ENCODE measurements around the gene NSUN6. TPM values are rescaled to one million over a fixed set of nuclear protein-coding genes. Genes with fewer than 3 reads are reported as not detected.

NSUN6 gene
- total RNA-seq, 4 donors from 2014 or later = 2.4 to 3.8 (median 2.9) TPM

DNA sequence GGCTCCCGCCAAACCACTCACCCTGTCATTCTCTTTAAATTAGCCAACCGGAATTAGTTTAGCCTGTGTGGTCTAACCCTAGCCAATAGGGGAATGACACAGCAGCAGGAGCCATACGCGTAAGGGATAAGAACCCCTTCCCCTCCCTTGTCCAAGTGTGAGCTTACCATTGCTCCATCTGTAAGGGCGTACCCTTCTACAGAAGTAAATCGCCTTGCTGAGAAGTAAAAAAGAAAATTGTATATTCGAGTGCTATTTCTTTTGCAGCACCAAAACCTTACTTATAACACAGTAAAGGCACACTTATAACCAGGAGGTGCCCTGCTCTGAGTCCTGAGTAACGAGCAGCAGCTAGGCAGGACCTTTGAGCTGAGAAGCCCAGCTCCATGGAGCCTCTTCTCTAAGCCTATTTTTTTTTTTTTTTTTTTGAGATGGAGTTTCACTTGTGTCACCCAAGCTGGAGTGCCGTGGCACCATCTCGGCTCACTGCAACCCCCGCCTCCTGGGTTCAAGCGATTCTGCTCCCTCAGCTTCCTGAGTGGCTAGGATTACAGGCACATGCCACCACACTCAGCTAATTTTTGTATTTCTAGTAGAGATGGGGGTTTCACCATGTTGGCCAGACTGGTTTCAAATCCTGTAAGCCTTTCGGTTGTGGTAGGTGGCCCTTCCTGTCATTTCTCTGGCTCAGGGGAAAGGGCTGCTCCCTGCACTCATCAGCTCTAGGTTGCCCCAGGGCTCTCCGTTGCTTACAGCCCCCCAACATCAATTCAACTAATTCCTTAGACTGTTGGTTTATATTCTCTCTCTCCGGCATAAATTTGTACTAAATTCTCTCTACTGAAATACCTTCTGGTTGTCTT is 73.3 kb downstream of the NSUN6 start:
- in situ Hi-C loops (cut with MboI; ENCODE audit: low sequenced_read_pairs in 4 of 4) = no loop called here
- no peaks in the 10 kb centered on the region for H3K9me3 ChIP-seq
- intact Hi-C loops (cut with DNase I; ENCODE audit: low total_unique reads) = no loop called here
- ATAC-seq (no peak), DNase-seq (no peak)
- H3K27me3 ChIP-seq = no peaks in the 10 kb centered on the region
- no peak overlapping the region for H3K4me3 ChIP-seq
- H3K4me1 ChIP-seq = no peaks in the 10 kb centered on the region
- peaks cover 0 to 14% of the 10 kb centered on the region in 2 donors for H3K36me3 ChIP-seq
- TF ChIP-seq POLR2A (IDR thresholded peaks at IDR 0.05) = no peak
- TF ChIP-seq, protein P1, sequence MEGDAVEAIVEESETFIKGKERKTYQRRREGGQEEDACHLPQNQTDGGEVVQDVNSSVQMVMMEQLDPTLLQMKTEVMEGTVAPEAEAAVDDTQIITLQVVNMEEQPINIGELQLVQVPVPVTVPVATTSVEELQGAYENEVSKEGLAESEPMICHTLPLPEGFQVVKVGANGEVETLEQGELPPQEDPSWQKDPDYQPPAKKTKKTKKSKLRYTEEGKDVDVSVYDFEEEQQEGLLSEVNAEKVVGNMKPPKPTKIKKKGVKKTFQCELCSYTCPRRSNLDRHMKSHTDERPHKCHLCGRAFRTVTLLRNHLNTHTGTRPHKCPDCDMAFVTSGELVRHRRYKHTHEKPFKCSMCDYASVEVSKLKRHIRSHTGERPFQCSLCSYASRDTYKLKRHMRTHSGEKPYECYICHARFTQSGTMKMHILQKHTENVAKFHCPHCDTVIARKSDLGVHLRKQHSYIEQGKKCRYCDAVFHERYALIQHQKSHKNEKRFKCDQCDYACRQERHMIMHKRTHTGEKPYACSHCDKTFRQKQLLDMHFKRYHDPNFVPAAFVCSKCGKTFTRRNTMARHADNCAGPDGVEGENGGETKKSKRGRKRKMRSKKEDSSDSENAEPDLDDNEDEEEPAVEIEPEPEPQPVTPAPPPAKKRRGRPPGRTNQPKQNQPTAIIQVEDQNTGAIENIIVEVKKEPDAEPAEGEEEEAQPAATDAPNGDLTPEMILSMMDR (IDR thresholded peaks at IDR 0.05 in 4 of 5, conservative IDR thresholded peaks at IDR 0.05 in 1 of 5) = no peak
- no peak overlapping the region for H3K27ac ChIP-seq

GRCh38 chr10:18576586-18576985 is 74.8 kb downstream of the NSUN6 start:
- Histone ChIP-seq H3K36me3 (peaks cover 0 to 12% of the 10 kb centered on the region in 2 donors), H3K4me1 (no peaks in the 10 kb centered on the region), H3K27me3 (no peaks in the 10 kb centered on the region), H3K4me3 (no peak overlapping the region), H3K9me3 (no peaks in the 10 kb centered on the region), H3K27ac (no peak overlapping the region)
- intact Hi-C loops (cut with DNase I; ENCODE audit: low total_unique reads) (no loop called here), in situ Hi-C loops (cut with MboI; ENCODE audit: low sequenced_read_pairs in 4 of 4) (no loop called here)
- no peak for TF ChIP-seq POLR2A (IDR thresholded peaks at IDR 0.05)
- TF ChIP-seq, protein P1 (IDR thresholded peaks at IDR 0.05 in 4 of 5, conservative IDR thresholded peaks at IDR 0.05 in 1 of 5) = no peak
- DNase-seq (no peak), ATAC-seq (no peak)

- H3K27me3 ChIP-seq = no peaks in the 10 kb centered on the region
- H3K9me3 ChIP-seq = no peaks in the 10 kb centered on the region
- H3K27ac ChIP-seq = no peak overlapping the region
- no peak for DNase-seq
- TF ChIP-seq POLR2A (IDR thresholded peaks at IDR 0.05) = no peak
- TF ChIP-seq, protein P1 (IDR thresholded peaks at IDR 0.05 in 4 of 5, conservative IDR thresholded peaks at IDR 0.05 in 1 of 5) = no peak
- H3K4me3 ChIP-seq = no peak overlapping the region
- ATAC-seq = no peak
- in situ Hi-C loops (cut with MboI; ENCODE audit: low sequenced_read_pairs in 4 of 4) (no loop called here), intact Hi-C loops (cut with DNase I; ENCODE audit: low total_unique reads) (no loop called here)
- no peaks in the 10 kb centered on the region for H3K4me1 ChIP-seq
- no peaks in the 10 kb centered on the region for H3K36me3 ChIP-seq
These were observed 78.3 kb downstream of the NSUN6 start for GRCh38 chr10:18572959-18573561.

DNA sequence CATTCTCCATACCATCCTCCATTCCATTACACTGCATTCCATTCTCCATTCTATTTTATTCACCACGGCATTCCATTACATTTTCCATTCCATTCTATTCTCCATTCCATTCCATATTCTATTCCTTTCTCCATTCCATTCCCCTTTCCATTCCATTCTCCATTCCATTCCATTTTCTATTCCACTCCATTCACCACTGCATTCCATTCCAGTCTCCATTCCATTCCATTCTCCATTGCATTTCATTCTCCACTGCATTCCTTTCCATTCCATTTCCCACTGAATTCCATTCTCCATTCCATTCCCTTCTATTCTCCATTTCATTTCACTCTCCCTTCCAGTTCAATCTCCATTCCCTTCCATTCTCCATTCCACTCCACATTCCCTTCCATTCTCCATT is 79.6 kb downstream of the NSUN6 start:
- DNase-seq (no peak), ATAC-seq (no peak)
- no peaks in the 10 kb centered on the region for H3K36me3 ChIP-seq
- TF ChIP-seq, protein P1 (IDR thresholded peaks at IDR 0.05 in 4 of 5, conservative IDR thresholded peaks at IDR 0.05 in 1 of 5) = no peak
- TF ChIP-seq POLR2A (IDR thresholded peaks at IDR 0.05) = no peak
- intact Hi-C loops (cut with DNase I; ENCODE audit: low total_unique reads) = no loop called here
- H3K27ac ChIP-seq = no peak overlapping the region
- H3K9me3 ChIP-seq = no peaks in the 10 kb centered on the region
- in situ Hi-C loops (cut with MboI; ENCODE audit: low sequenced_read_pairs in 4 of 4) = no loop called here
- H3K4me3 ChIP-seq = no peak overlapping the region
- H3K27me3 ChIP-seq = no peaks in the 10 kb centered on the region
- H3K4me1 ChIP-seq = no peaks in the 10 kb centered on the region
